GM19468 (cell line): ENCODE data around the gene WDR72.
"Not testable (repeated sequence)": the region's sequence is repeated elsewhere in the genome, so short reads cannot be mapped to it uniquely, and the experiment has no call there.

Experiments used
- ATAC-seq: cut with Tn5 transposase; IDR thresholded peaks from one replicate; pipeline ENCODE4 v1.9.1; 2021; ENCODE audit warnings: mild to moderate bottlenecking, moderate library complexity, moderate number of reproducible peaks; ENCODE audit not compliant: unreplicated experiment; ENCODE audit errors: extremely low read depth

The WDR72 gene

GRCh38 chr15:53759411-53759931 lies at the start of gene WDR72:
Gene WDR72, minus strand, starts transcription at chr15:53759663. Its CDS starts 26,514 bp downstream, at chr15:53733149.
- ATAC-seq: no peak

- ATAC-seq: no peak
Observed at GRCh38 chr15:53808058-53808706, 48.7 kb upstream of the WDR72 start.

GRCh38 chr15:53807501-53807900 lies 48.0 kb upstream of the WDR72 start:
- no peak for ATAC-seq

- ATAC-seq: no peak
Observed at GRCh38 chr15:53802672-53803071, 43.2 kb upstream of the WDR72 start.

- no peak for ATAC-seq
Observed at GRCh38 chr15:53791581-53791980, 32.1 kb upstream of the WDR72 start.

- no peak for ATAC-seq
Observed at GRCh38 chr15:53789654-53790375, 30.4 kb upstream of the WDR72 start.

GRCh38 chr15:53786401-53786800 lies 26.9 kb upstream of the WDR72 start:
- ATAC-seq: no peak

GRCh38 chr15:53785241-53785640 lies 25.8 kb upstream of the WDR72 start:
- not testable (repeated sequence) for ATAC-seq

GRCh38 chr15:53762916-53763315 lies 3.5 kb upstream of the WDR72 start:
- no peak for ATAC-seq

GRCh38 chr15:53758412-53758811 lies 1.1 kb downstream of the WDR72 start:
- ATAC-seq: no peak

- ATAC-seq: no peak
Observed at GRCh38 chr15:53757906-53758305, 1.6 kb downstream of the WDR72 start.

GRCh38 chr15:53753813-53754212 lies 5.7 kb downstream of the WDR72 start:
- ATAC-seq: no peak

- no peak for ATAC-seq
Observed at GRCh38 chr15:53752406-53752805, 7.1 kb downstream of the WDR72 start.

GRCh38 chr15:53747501-53748068 lies 11.9 kb downstream of the WDR72 start:
- no peak for ATAC-seq

GRCh38 chr15:53746101-53746500 lies 13.4 kb downstream of the WDR72 start:
- no peak for ATAC-seq

GRCh38 chr15:53739651-53740050 lies 19.8 kb downstream of the WDR72 start:
- ATAC-seq: no peak

GRCh38 chr15:53739187-53739586 lies 20.3 kb downstream of the WDR72 start:
- no peak for ATAC-seq

- no peak for ATAC-seq
Observed at GRCh38 chr15:53721334-53722087, 38.0 kb downstream of the WDR72 start.

GRCh38 chr15:53716909-53717876 lies 42.3 kb downstream of the WDR72 start:
- no peak for ATAC-seq
